CD14-positive monocyte (primary cell): ENCODE measurements around the gene MEA1. TPM values are rescaled to one million over a fixed set of nuclear protein-coding genes. Genes with fewer than 3 reads are reported as not detected.
"Not testable (repeated sequence)": the region's sequence is repeated elsewhere in the genome, so short reads cannot be mapped to it uniquely, and the experiment has no call there.

Source experiments
- DNase-seq, 3 donors: peaks; one replicate each; pipeline ENCODE4 v3.0.0-alpha.2; 2011 to 2022
- H2AFZ ChIP-seq: 2 replicates; pipeline ENCODE4 v1.6.0; 2012; ENCODE audit warnings: mild to moderate bottlenecking, low read depth, low read length, inconsistent platforms; ENCODE audit not compliant: insufficient read depth, poor library complexity, severe bottlenecking
- H3K27ac ChIP-seq, 2 donors: 1 replicate in 1 of 2; 2 replicates in 1 of 2; pipeline ENCODE4 v1.5.1; 2012 to 2013; ENCODE audit warnings: low read length in 2 of 2, control low read depth in 1 of 2, inconsistent platforms in 1 of 2, low read depth in 1 of 2, mild to moderate bottlenecking in 1 of 2
- H3K27me3 ChIP-seq, 2 donors: one replicate each; pipeline versions ENCODE4 v1.6.0 to v1.6.1; 2011 to 2013; ENCODE audit warnings: low read length in 2 of 2; ENCODE audit not compliant: control insufficient read depth in 2 of 2, insufficient read depth in 2 of 2
- H3K36me3 ChIP-seq, 2 donors: replicated peaks in 1 of 2; 1 replicate in 1 of 2; 2 replicates in 1 of 2; pipeline versions ENCODE4 v1.5.1 to v1.6.1; 2012 to 2013; ENCODE audit warnings: low read length in 2 of 2, control low read depth in 1 of 2, inconsistent platforms in 1 of 2, mild to moderate bottlenecking in 1 of 2; ENCODE audit not compliant: insufficient read depth in 2 of 2, control insufficient read depth in 1 of 2
- H3K4me1 ChIP-seq, 2 donors: 1 replicate in 1 of 2; 2 replicates in 1 of 2; pipeline versions ENCODE4 v1.5.1 to v1.6.1; 2012 to 2013; ENCODE audit warnings: low read length in 2 of 2, control low read depth in 1 of 2, inconsistent platforms in 1 of 2, mild to moderate bottlenecking in 1 of 2, moderate library complexity in 1 of 2; ENCODE audit not compliant: insufficient read depth in 2 of 2, control insufficient read depth in 1 of 2
- H3K4me2 ChIP-seq: replicated peaks from 2 replicates; pipeline ENCODE3; 2012; ENCODE audit warnings: low read length, moderate library complexity, mild to moderate bottlenecking; ENCODE audit not compliant: poor library complexity, severe bottlenecking; ENCODE audit errors: extremely low read depth
- H3K4me3 ChIP-seq, 3 experiments: fragments of 200-600 bp in 1 of 3; sonication (generic) in 1 of 3; replicated peaks in 1 of 3; 1 replicate in 2 of 3; 2 replicates in 1 of 3; pipeline ENCODE4 v1.5.1; 2011 to 2013; ENCODE audit warnings: low read length in 3 of 3, mild to moderate bottlenecking in 3 of 3, control low read depth in 2 of 3, low read depth in 2 of 3, inconsistent platforms in 1 of 3, moderate library complexity in 1 of 3
- H3K79me2 ChIP-seq: 2 replicates; pipeline ENCODE4 v1.6.0; 2012; ENCODE audit warnings: mild to moderate bottlenecking, control low read depth, inconsistent platforms, low read length, moderate library complexity; ENCODE audit not compliant: insufficient read depth
- H3K9ac ChIP-seq: 2 replicates; pipeline ENCODE4 v1.6.0; 2017; ENCODE audit warnings: low read length, mild to moderate bottlenecking; ENCODE audit not compliant: insufficient read depth, poor library complexity, severe bottlenecking
- H3K9me3 ChIP-seq, 2 donors: replicated peaks in 1 of 2; 1 replicate in 1 of 2; 2 replicates in 1 of 2; pipeline versions ENCODE4 v1.5.1 to v1.6.1; 2012 to 2013; ENCODE audit warnings: low read length in 2 of 2, control low read depth in 1 of 2; ENCODE audit not compliant: control insufficient read depth in 1 of 2, insufficient read depth in 1 of 2
- H4K20me1 ChIP-seq: 2 replicates; pipeline ENCODE4 v1.6.0; 2012; ENCODE audit warnings: mild to moderate bottlenecking, low read length, control low read depth, moderate library complexity; ENCODE audit not compliant: insufficient read depth
- H3K27ac Mint-ChIP-seq, 7 donors: one replicate each; pipeline ENCODE4 v1.8.0; 2020; ENCODE audit warnings: mild to moderate bottlenecking in 7 of 7, mixed read lengths in 7 of 7, moderate library complexity in 6 of 7, inconsistent platforms in 2 of 7
- H3K27me3 Mint-ChIP-seq, 3 donors: one replicate each; pipeline ENCODE4 v1.8.0; 2021 to 2022; ENCODE audit warnings: low read depth in 3 of 3, mild to moderate bottlenecking in 3 of 3, mixed read lengths in 3 of 3, moderate library complexity in 3 of 3, inconsistent platforms in 1 of 3
- H3K36me3 Mint-ChIP-seq, 2 donors: one replicate each; pipeline ENCODE4 v1.8.0; 2020; ENCODE audit warnings: mixed read lengths in 2 of 2, inconsistent platforms in 1 of 2, mild to moderate bottlenecking in 1 of 2
- H3K4me1 Mint-ChIP-seq: one replicate; pipeline ENCODE4 v1.8.0; 2020; ENCODE audit warnings: mild to moderate bottlenecking, mixed read lengths
- H3K4me3 Mint-ChIP-seq, 2 donors: one replicate each; pipeline ENCODE4 v1.8.0; 2020; ENCODE audit warnings: mild to moderate bottlenecking in 2 of 2, mixed read lengths in 2 of 2, moderate library complexity in 1 of 2
- H3K9me3 Mint-ChIP-seq, 7 donors: one replicate each; pipeline ENCODE4 v1.8.0; 2020 to 2022; ENCODE audit warnings: mixed read lengths in 7 of 7, mild to moderate bottlenecking in 6 of 7, moderate library complexity in 6 of 7, inconsistent platforms in 2 of 7
- CTCF ChIP-seq: fragments of 200-600 bp; IDR thresholded peaks from one replicate; pipeline ENCODE4 v1.8.0; 2022; ENCODE audit warnings: antibody characterized with exemption, mild to moderate bottlenecking
- WGBS: methylation state at CpG from one replicate; pipeline ENCODE4 v1.1.5; 2013; ENCODE audit warnings: missing lambda C conversion rate; ENCODE audit not compliant: insufficient coverage; 5-methylcytosine and 5-hydroxymethylcytosine counted together
- intact Hi-C, 2 donors: fragments of 100-400 bp; cut with micrococcal nuclease; formaldehyde crosslinking; loops; one replicate each; pipeline versions ENCODE4 v1.15.0 to v1.15.1; 2023
- polyA plus RNA-seq, 3 donors: library from polyadenylated mRNA; depleted of rRNA in 1 of 3; unstranded in 2 of 3; stranded (reverse) in 1 of 3; fragments of 300-500 nt in 2 of 3; fragments of >200 nt in 1 of 3; fragmentation: Illumina TruSeq in 2 of 3; gene quantifications; 1 replicate in 2 of 3; 2 replicates in 1 of 3; pipeline ENCODE4 v1.2.3, GENCODE V29; 2012 to 2021

MEA1 gene
- polyA plus RNA-seq, 3 donors = 31.0 to 59.6 (median 58.8) TPM

- H3K27me3 Mint-ChIP-seq = peaks cover 0 to 5% (median 0%) of the 10 kb centered on the region in 3 donors
- no peak for TF ChIP-seq CTCF
- H3K27me3 ChIP-seq = no peaks in the 10 kb centered on the region
- no peaks in the 10 kb centered on the region for H3K79me2 ChIP-seq
- H3K4me1 ChIP-seq = no peaks in the 10 kb centered on the region
- intact Hi-C loops = no loop called here
- H3K9me3 ChIP-seq = no peaks in the 10 kb centered on the region
- H3K27ac ChIP-seq = no peak overlapping the region
- H3K9ac ChIP-seq = no peak overlapping the region
- H3K4me3 ChIP-seq = no peak overlapping the region
- no peak overlapping the region for H3K4me3 Mint-ChIP-seq
- peaks cover 47 to 77% of the 10 kb centered on the region in 2 donors for H3K36me3 ChIP-seq
- no peaks in the 10 kb centered on the region for H3K4me1 Mint-ChIP-seq
- no peak for DNase-seq
- WGBS = 95% methylated on average over 8 of the region's 9 CpGs
- no peak overlapping the region for H2AFZ ChIP-seq
- peaks cover 68 to 92% of the 10 kb centered on the region in 2 donors for H3K36me3 Mint-ChIP-seq
- peaks cover 0 to 2% (median 0%) of the 10 kb centered on the region in 7 donors for H3K9me3 Mint-ChIP-seq
- H3K4me2 ChIP-seq = no peak overlapping the region
- H3K27ac Mint-ChIP-seq = peak overlapping the region in 2 of 7 donors; percentile 18 to 27
- H4K20me1 ChIP-seq = no peaks in the 10 kb centered on the region
Measured at GRCh38 chr6:43043310-43043709, 29.6 kb upstream of the MEA1 start.

- H3K4me2 ChIP-seq, H3K27ac ChIP-seq, H3K79me2 ChIP-seq, H4K20me1 ChIP-seq, H3K4me3 Mint-ChIP-seq, H3K4me1 Mint-ChIP-seq, intact Hi-C loops, H3K9me3 ChIP-seq, H3K4me1 ChIP-seq, H3K9me3 Mint-ChIP-seq, H3K27me3 Mint-ChIP-seq, DNase-seq, H3K9ac ChIP-seq, H2AFZ ChIP-seq, H3K4me3 ChIP-seq, H3K27me3 ChIP-seq: not testable (repeated sequence)
- H3K36me3 ChIP-seq = peaks cover 49 to 80% of the 10 kb centered on the region in 2 donors
- Mint-ChIP-seq H3K27ac (peak overlapping the region in 1 of 7 donors; percentile 49), H3K36me3 (peaks cover 73 to 95% of the 10 kb centered on the region in 2 donors)
- 100% methylated on average over 1 of the region's 8 CpGs for WGBS
Measured at GRCh38 chr6:43041475-43041874, 27.7 kb upstream of the MEA1 start.
